Gastroesophageal sphincter (tissue), 3 donors: ENCODE data around the gene HPCA.

Source experiments
- EP300 ChIP-seq: sonication (generic); formaldehyde crosslinking; IDR thresholded peaks from one replicate; pipeline ENCODE4 v1.6.1; 2017; ENCODE audit warnings: antibody characterized with exemption, mild to moderate bottlenecking
- POLR2A ChIP-seq, 2 donors: fragments of 450-650 bp; IDR thresholded peaks; one replicate each; pipeline ENCODE4 v1.6.1; 2017; ENCODE audit warnings: antibody characterized with exemption in 2 of 2, mild to moderate bottlenecking in 2 of 2, moderate library complexity in 1 of 2
- POLR2AphosphoS5 ChIP-seq: sonication (generic); formaldehyde crosslinking; IDR thresholded peaks from one replicate; pipeline ENCODE4 v1.6.1; 2017; ENCODE audit warnings: antibody characterized with exemption
- TF ChIP-seq, protein P1 (sequence below), 4 experiments: fragments of 200-600 bp in 2 of 4; fragments of 450-650 bp in 2 of 4; sonication (generic) in 1 of 4; IDR thresholded peaks; one replicate each; pipeline ENCODE4 v1.5.1; 2017 to 2019; ENCODE audit warnings: antibody characterized with exemption in 4 of 4, mild to moderate bottlenecking in 2 of 4, moderate library complexity in 2 of 4

DNA sequence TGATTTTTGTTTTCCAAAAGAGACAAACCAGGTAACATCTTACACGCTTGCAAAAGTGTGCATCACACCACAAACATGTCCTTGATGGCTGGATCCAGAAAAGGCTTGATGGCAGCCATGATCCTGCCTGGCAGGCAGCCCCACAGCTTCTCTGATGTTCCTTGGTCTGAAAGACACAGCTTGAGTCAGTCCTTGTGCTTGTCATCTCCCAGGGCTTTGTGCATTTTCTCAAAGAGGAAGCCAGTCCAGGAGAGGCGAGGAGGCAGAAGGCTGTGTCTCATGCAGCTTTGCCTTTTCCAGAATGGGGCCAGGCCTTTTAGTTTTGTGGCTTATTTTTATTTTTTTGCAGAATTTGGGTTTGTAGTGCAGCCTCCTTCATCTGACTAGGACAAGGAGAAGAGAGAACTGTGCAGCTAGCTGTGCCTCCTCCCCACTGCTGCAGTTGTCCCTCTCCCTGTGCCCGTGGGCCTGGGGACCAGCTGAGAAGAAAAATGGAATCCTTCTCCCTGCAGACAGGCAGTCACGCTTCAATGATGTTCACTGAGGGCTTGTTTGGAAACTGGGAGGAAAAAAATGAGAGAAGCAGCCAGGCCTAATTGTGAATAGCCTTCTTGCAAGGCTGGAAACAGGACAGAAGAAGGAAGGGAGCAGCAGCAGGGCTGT, 22.9 kb upstream of the HPCA start:
- TF ChIP-seq, protein P1, sequence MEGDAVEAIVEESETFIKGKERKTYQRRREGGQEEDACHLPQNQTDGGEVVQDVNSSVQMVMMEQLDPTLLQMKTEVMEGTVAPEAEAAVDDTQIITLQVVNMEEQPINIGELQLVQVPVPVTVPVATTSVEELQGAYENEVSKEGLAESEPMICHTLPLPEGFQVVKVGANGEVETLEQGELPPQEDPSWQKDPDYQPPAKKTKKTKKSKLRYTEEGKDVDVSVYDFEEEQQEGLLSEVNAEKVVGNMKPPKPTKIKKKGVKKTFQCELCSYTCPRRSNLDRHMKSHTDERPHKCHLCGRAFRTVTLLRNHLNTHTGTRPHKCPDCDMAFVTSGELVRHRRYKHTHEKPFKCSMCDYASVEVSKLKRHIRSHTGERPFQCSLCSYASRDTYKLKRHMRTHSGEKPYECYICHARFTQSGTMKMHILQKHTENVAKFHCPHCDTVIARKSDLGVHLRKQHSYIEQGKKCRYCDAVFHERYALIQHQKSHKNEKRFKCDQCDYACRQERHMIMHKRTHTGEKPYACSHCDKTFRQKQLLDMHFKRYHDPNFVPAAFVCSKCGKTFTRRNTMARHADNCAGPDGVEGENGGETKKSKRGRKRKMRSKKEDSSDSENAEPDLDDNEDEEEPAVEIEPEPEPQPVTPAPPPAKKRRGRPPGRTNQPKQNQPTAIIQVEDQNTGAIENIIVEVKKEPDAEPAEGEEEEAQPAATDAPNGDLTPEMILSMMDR (IDR thresholded peaks at IDR 0.05) = no peak
- TF ChIP-seq POLR2A (IDR thresholded peaks at IDR 0.05) = no peak
- no peak for TF ChIP-seq POLR2AphosphoS5
- no peak for TF ChIP-seq EP300
